SK-N-SH (cell line): ENCODE results near the gene TEAD1. TPM values are rescaled to one million over a fixed set of nuclear protein-coding genes. Genes with fewer than 3 reads are reported as not detected.

Experiments used
- CTCF ChIA-PET: fragments of 300-600, 350-600 bp; formaldehyde crosslinking; extraction: SDS; loops from one replicate; lab custom pipeline; 2021; lab: Yijun Ruan, JAX
- POLR2A ChIA-PET: fragments of 350-600 bp; sonication (Branson Sonifier 250); formaldehyde crosslinking; extraction: SDS; loops from one replicate; lab custom pipeline; 2020; ENCODE audit warnings: antibody characterized with exemption, inconsistent platforms; lab: Yijun Ruan, JAX
- DNase-seq: peaks from one replicate; pipeline ENCODE4 v3.0.0; 2012
- H2AFZ ChIP-seq: fragments of 200-600 bp; sonication (generic); 2 replicates; pipeline ENCODE4 v1.8.1; 2016; ENCODE audit warnings: antibody characterized with exemption, mild to moderate bottlenecking, low read depth
- H3F3A ChIP-seq: fragments of 200-600 bp; sonication (generic); replicated peaks from 2 replicates; pipeline ENCODE3; 2016; ENCODE audit warnings: antibody characterized with exemption, mild to moderate bottlenecking; ENCODE audit not compliant: insufficient read depth
- H3K27ac ChIP-seq, 2 experiments: fragments of 200-500 bp in 1 of 2; fragments of 200-600 bp in 1 of 2; sonication (Bioruptor generic) in 1 of 2; sonication (generic), shearing (Covaris generic) in 1 of 2; 2 replicates each; pipeline versions ENCODE4 v1.5.1 to v1.6.1; 2014 to 2016; ENCODE audit warnings: low read depth in 2 of 2, inconsistent platforms in 1 of 2, low read length in 1 of 2, mild to moderate bottlenecking in 1 of 2, mixed read lengths in 1 of 2
- H3K27me3 ChIP-seq: fragments of 200-600 bp; sonication (generic), shearing (Covaris generic); 2 replicates; pipeline ENCODE4 v1.6.1; 2016; ENCODE audit warnings: mixed run types; ENCODE audit not compliant: insufficient read depth
- H3K36me3 ChIP-seq, 2 experiments: fragments of 200-500 bp in 1 of 2; fragments of 200-600 bp in 1 of 2; sonication (Bioruptor generic) in 1 of 2; sonication (generic) in 1 of 2; replicated peaks in 1 of 2; 2 replicates each; pipeline versions ENCODE3 to v1.5.1; 2014 to 2016; ENCODE audit warnings: low read length in 1 of 2, mild to moderate bottlenecking in 1 of 2; ENCODE audit not compliant: insufficient read depth in 2 of 2, control insufficient read depth in 1 of 2
- H3K4me1 ChIP-seq, 2 experiments: fragments of 200-500 bp in 1 of 2; fragments of 200-600 bp in 1 of 2; sonication (Bioruptor generic) in 1 of 2; sonication (generic), shearing (Covaris generic) in 1 of 2; 2 replicates each; pipeline versions ENCODE4 v1.5.1 to v1.6.1; 2014 to 2016; ENCODE audit warnings: low read depth in 1 of 2, low read length in 1 of 2, mixed run types in 1 of 2; ENCODE audit not compliant: insufficient read depth in 2 of 2, control insufficient read depth in 1 of 2
- H3K4me2 ChIP-seq: fragments of 200-600 bp; sonication (generic), shearing (Covaris generic); 2 replicates; pipeline ENCODE4 v1.6.1; 2017; ENCODE audit warnings: mixed run types
- H3K4me3 ChIP-seq, 2 experiments: fragments of 200-500 bp in 1 of 2; fragments of 200-600 bp in 1 of 2; sonication (Bioruptor generic) in 1 of 2; sonication (generic), shearing (Covaris generic) in 1 of 2; 2 replicates each; pipeline versions ENCODE4 v1.5.1 to v1.8.1; 2014 to 2016; ENCODE audit warnings: low read depth in 2 of 2, inconsistent platforms in 1 of 2, low read length in 1 of 2, mild to moderate bottlenecking in 1 of 2, mixed read lengths in 1 of 2, moderate library complexity in 1 of 2
- H3K79me2 ChIP-seq: fragments of 200-600 bp; sonication (generic); 2 replicates; pipeline ENCODE4 v1.8.1; 2017; ENCODE audit warnings: mild to moderate bottlenecking; ENCODE audit not compliant: insufficient read depth
- H3K9ac ChIP-seq: fragments of 200-600 bp; sonication (generic); 2 replicates; pipeline ENCODE4 v1.6.1; 2017; ENCODE audit warnings: mixed run types
- H3K9me2 ChIP-seq: fragments of 200-600 bp; sonication (generic); 2 replicates; pipeline ENCODE4 v1.6.1; 2017; ENCODE audit warnings: mixed run types
- H3K9me3 ChIP-seq: fragments of 200-600 bp; sonication (generic); 2 replicates; pipeline ENCODE4 v1.6.1; 2017; ENCODE audit warnings: mixed run types, mild to moderate bottlenecking, moderate library complexity
- H4K20me1 ChIP-seq: fragments of 200-600 bp; sonication (generic); 2 replicates; pipeline ENCODE4 v1.6.1; 2017; ENCODE audit warnings: mild to moderate bottlenecking, mixed run types; ENCODE audit not compliant: insufficient read depth
- EP300 ChIP-seq, 2 experiments: IDR thresholded peaks; 2 replicates each; pipeline versions ENCODE4 v1.4.0 to v1.6.1; 2012; ENCODE audit warnings: borderline replicate concordance in 1 of 2, low read depth in 1 of 2, low read length in 1 of 2
- FOSL2 ChIP-seq: IDR thresholded peaks from 2 replicates; pipeline ENCODE4 v1.4.0; 2012; ENCODE audit warnings: low read depth, mild to moderate bottlenecking, moderate library complexity, borderline replicate concordance
- FOXJ3 ChIP-seq: sonication (generic); formaldehyde crosslinking; IDR thresholded peaks from 2 replicates; pipeline ENCODE4 v1.5.1; 2020; ENCODE audit warnings: mild to moderate bottlenecking, missing genetic modification reagents
- MXI1 ChIP-seq: IDR thresholded peaks from 2 replicates; pipeline ENCODE4 v1.6.1; 2012; ENCODE audit warnings: mild to moderate bottlenecking, low read depth, low read length, improper control_type of control experiment
- NFIC ChIP-seq: IDR thresholded peaks from 2 replicates; pipeline ENCODE4 v1.4.0; 2012; ENCODE audit warnings: borderline replicate concordance
- NRF1 ChIP-seq: IDR thresholded peaks from 2 replicates; pipeline ENCODE4 v1.6.1; 2012; ENCODE audit warnings: low read depth, mild to moderate bottlenecking, low read length
- RAD21 ChIP-seq: IDR thresholded peaks from 2 replicates; pipeline ENCODE4 v1.6.1; 2012; ENCODE audit warnings: mild to moderate bottlenecking, low read length
- RCOR1 ChIP-seq: fragments of 150-350 bp; IDR thresholded peaks from 2 replicates; pipeline ENCODE4 v1.6.1; 2017; ENCODE audit warnings: antibody characterized with exemption, low read length
- RFX5 ChIP-seq: IDR thresholded peaks from 2 replicates; pipeline ENCODE4 v1.6.1; 2012; ENCODE audit warnings: mild to moderate bottlenecking, improper control_type of control experiment, low read length
- RXRA ChIP-seq: IDR thresholded peaks from 2 replicates; pipeline ENCODE4 v1.4.0; 2012; ENCODE audit warnings: low read depth, mild to moderate bottlenecking, borderline replicate concordance
- SIN3A ChIP-seq: IDR thresholded peaks from 2 replicates; pipeline ENCODE4 v1.6.1; 2012; ENCODE audit warnings: low read depth, mild to moderate bottlenecking, low read length, moderate library complexity, borderline replicate concordance
- TEAD4 ChIP-seq: IDR thresholded peaks from 2 replicates; pipeline ENCODE4 v1.4.0; 2012; ENCODE audit warnings: mild to moderate bottlenecking, borderline replicate concordance; ENCODE audit not compliant: insufficient read depth
- YY1 ChIP-seq: IDR thresholded peaks from 2 replicates; pipeline ENCODE4 v1.4.0; 2012; ENCODE audit warnings: low read depth, mild to moderate bottlenecking
- WGBS: methylation state at CpG from one replicate; pipeline ENCODE4 v1.1.6; 2017; ENCODE audit warnings: low lambda C conversion rate; 5-methylcytosine and 5-hydroxymethylcytosine counted together
- polyA plus RNA-seq, 3 experiments: library from polyadenylated mRNA; depleted of rRNA; stranded (reverse); fragments of >200 nt; gene quantifications; 2 replicates each; pipeline ENCODE4 v1.2.3, GENCODE V29; 2012
- TF ChIP-seq, protein P1 (sequence below): IDR thresholded peaks from 2 replicates; pipeline ENCODE4; 2012
- TF ChIP-seq, protein P2 (sequence below): IDR thresholded peaks from 2 replicates; pipeline ENCODE4 v1.4.0; 2012; ENCODE audit warnings: low read depth
- TF ChIP-seq, protein P3 (sequence below): fragments of 200-600 bp; sonication (generic); IDR thresholded peaks from 2 replicates; pipeline ENCODE4 v1.6.1; 2017; ENCODE audit warnings: antibody characterized with exemption, mild to moderate bottlenecking, moderate library complexity
- TF ChIP-seq, protein P4 (sequence below): fragments of 150-350 bp; IDR thresholded peaks from 2 replicates; pipeline ENCODE4 v1.6.1; 2016; ENCODE audit warnings: mild to moderate bottlenecking, low read depth, low read length
- TF ChIP-seq, protein P5 (sequence below): IDR thresholded peaks from 2 replicates; pipeline ENCODE4 v1.4.0; 2012; ENCODE audit warnings: low read depth, borderline replicate concordance

TEAD1 gene
- polyA plus RNA-seq, 1 of the 3 experiments (the other 2 are of a cell fraction), result 31.2 TPM

DNA sequence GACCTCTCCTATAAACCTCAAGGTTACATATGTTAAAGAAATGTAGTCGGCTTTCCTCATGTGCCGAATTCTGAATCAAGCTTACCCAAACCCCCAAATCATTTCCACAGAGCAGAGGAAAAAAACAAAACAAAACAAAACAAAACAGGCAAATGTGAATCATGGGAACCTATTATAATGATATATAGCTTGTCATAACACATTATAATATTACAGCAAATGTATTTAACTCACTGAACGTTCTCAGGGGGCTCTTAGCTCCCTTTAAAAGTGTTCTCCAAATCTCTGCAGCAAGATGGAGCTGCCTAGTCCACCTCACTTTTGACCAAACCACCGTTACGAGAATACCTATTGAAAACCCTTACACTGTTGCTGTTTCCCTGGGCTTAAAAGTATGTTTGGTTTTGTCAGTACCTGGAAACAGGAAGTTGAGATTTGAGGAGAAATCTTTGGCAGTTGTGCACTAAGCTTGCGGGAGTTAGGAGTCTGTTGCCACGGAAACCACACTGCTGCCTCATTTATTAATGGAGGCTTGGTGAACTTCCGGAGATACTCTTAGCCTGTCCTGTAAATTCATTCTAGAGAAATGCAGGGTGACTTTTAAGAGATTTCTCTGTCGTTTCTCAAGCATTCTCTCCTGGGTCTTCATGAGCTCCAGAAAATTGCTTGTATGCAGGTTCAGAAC lies 167.9 kb downstream of the TEAD1 start:
- ChIA-PET CTCF (interaction anchor here (0.6 to 2.6 kb wide), 8 partner anchors 24 to 553 kb away, joined by 3 to 7 read pairs (median 4); no protein-coding TSS in a partner anchor), POLR2A (interaction anchor here (0.7 to 1.1 kb wide), 2 partner anchors 28 to 46 kb away, joined by 3 read pairs; no protein-coding TSS in a partner anchor)
- peak overlapping the region; percentile 21 to 23; a peak in 2 of 4 replicates for H3K4me3 ChIP-seq
- peak overlapping the region; percentile 71 for H3K4me2 ChIP-seq
- H3K9me2 ChIP-seq, result no peaks in the 10 kb centered on the region
- peak overlapping the region; percentile 97 to 98 for H3K27ac ChIP-seq
- H3K9me3 ChIP-seq, result no peaks in the 10 kb centered on the region
- H3F3A ChIP-seq, result peaks cover 43% of the 10 kb centered on the region
- H3K4me1 ChIP-seq, result peaks cover 59 to 68% of the 10 kb centered on the region in 2 experiments
- no peak overlapping the region for H2AFZ ChIP-seq
- 26% methylated on average over 9 of the region's 9 CpGs for WGBS
- peaks cover 0 to 5% of the 10 kb centered on the region in 2 experiments for H3K36me3 ChIP-seq
- DNase-seq, result peak; percentile 49
- TF ChIP-seq FOSL2 (0 out of 2 replicates have a peak, but pooled peaks have one; percentile 4), RCOR1 (0 out of 2 replicates have a peak, but pooled peaks have one; percentile 15), TEAD4 (no peak), YY1 (peak; percentile 73; the same call in 1 of the 2 replicates), RXRA (peak; percentile 16; the same call in 1 of the 2 replicates), FOXJ3 (CRISPR knock-in tag) (no peak), RAD21 (0 out of 2 replicates have a peak, but pooled peaks have one; percentile 4), RFX5 (0 out of 2 replicates have a peak, but pooled peaks have one; percentile 39), MXI1 (peak; percentile 34; the same call in 1 of the 2 replicates), SIN3A (no peak)
- TF ChIP-seq, protein P1, sequence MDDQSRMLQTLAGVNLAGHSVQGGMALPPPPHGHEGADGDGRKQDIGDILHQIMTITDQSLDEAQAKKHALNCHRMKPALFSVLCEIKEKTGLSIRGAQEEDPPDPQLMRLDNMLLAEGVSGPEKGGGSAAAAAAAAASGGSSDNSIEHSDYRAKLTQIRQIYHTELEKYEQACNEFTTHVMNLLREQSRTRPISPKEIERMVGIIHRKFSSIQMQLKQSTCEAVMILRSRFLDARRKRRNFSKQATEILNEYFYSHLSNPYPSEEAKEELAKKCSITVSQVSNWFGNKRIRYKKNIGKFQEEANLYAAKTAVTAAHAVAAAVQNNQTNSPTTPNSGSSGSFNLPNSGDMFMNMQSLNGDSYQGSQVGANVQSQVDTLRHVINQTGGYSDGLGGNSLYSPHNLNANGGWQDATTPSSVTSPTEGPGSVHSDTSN, result peak; percentile 52; the same call in 1 of the 2 replicates
- TF ChIP-seq, protein P2, sequence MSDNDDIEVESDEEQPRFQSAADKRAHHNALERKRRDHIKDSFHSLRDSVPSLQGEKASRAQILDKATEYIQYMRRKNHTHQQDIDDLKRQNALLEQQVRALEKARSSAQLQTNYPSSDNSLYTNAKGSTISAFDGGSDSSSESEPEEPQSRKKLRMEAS, result 0 out of 2 replicates have a peak, but pooled peaks have one; percentile 12
- H3K27me3 ChIP-seq, result no peaks in the 10 kb centered on the region
- H3K9ac ChIP-seq, result peak overlapping the region; percentile 71; the same call in 1 of the 2 replicates
- peaks cover 40% of the 10 kb centered on the region for H4K20me1 ChIP-seq
- peaks cover 100% of the 10 kb centered on the region for H3K79me2 ChIP-seq

DNA sequence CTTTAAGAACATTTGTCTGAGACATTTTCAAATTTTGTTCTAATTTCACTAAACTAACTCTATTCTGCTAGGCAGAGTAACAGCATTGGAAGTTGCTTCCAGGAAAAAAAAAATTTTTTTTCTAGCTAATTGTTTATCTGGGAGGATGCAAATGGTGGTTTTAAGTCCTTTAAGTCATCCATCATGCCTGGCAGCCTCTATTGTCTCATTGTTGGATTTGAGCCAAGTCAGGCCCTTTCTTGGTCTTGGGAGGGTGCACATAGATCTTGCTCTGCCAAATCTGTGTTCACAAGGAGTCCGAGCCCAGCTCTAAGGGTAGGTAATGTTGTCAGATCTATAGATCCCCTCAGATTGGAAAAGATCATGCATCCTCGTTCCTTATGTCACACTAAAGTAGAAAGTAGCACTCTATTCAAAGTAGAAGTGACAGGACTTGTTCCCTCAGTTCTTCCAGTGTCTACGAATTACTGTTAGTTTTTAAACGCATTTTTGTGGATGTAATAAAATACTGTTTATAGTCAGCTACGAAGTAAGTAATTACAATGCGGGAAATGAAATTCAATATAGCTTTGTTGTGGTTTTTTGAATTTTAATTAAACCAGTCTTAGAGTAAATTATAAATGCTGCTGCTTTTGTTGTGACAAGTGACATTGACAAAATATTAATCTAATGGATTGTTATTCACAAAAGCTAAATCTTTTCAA lies 168.9 kb downstream of the TEAD1 start:
- DNase-seq, result peak; percentile 32
- TF ChIP-seq NFIC (peak; percentile 93), NRF1 (no peak), RFX5 (no peak), EP300 (IDR thresholded peaks at IDR 0.05; ENCODE audit: borderline replicate concordance in 1 of 2, low read depth in 1 of 2, low read length in 1 of 2) (no peak), SIN3A (peak; percentile 60; the same call in 1 of the 2 replicates), RAD21 (no peak), FOSL2 (no peak)
- TF ChIP-seq, protein P3, sequence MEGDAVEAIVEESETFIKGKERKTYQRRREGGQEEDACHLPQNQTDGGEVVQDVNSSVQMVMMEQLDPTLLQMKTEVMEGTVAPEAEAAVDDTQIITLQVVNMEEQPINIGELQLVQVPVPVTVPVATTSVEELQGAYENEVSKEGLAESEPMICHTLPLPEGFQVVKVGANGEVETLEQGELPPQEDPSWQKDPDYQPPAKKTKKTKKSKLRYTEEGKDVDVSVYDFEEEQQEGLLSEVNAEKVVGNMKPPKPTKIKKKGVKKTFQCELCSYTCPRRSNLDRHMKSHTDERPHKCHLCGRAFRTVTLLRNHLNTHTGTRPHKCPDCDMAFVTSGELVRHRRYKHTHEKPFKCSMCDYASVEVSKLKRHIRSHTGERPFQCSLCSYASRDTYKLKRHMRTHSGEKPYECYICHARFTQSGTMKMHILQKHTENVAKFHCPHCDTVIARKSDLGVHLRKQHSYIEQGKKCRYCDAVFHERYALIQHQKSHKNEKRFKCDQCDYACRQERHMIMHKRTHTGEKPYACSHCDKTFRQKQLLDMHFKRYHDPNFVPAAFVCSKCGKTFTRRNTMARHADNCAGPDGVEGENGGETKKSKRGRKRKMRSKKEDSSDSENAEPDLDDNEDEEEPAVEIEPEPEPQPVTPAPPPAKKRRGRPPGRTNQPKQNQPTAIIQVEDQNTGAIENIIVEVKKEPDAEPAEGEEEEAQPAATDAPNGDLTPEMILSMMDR, result no peak
- TF ChIP-seq, protein P4, sequence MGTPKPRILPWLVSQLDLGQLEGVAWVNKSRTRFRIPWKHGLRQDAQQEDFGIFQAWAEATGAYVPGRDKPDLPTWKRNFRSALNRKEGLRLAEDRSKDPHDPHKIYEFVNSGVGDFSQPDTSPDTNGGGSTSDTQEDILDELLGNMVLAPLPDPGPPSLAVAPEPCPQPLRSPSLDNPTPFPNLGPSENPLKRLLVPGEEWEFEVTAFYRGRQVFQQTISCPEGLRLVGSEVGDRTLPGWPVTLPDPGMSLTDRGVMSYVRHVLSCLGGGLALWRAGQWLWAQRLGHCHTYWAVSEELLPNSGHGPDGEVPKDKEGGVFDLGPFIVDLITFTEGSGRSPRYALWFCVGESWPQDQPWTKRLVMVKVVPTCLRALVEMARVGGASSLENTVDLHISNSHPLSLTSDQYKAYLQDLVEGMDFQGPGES, result no peak
- TF ChIP-seq, protein P5, sequence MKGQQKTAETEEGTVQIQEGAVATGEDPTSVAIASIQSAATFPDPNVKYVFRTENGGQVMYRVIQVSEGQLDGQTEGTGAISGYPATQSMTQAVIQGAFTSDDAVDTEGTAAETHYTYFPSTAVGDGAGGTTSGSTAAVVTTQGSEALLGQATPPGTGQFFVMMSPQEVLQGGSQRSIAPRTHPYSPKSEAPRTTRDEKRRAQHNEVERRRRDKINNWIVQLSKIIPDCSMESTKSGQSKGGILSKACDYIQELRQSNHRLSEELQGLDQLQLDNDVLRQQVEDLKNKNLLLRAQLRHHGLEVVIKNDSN, result no peak

More for the DNA sequence above, 168.9 kb downstream of the TEAD1 start:
- Histone ChIP-seq H3K9me3 (no peaks in the 10 kb centered on the region), H3K4me2 (peak overlapping the region; percentile 71), H3K4me3 (peak overlapping the region in 1 of 2 experiments; percentile 23; a peak in 1 of 4 replicates), H3F3A (peaks cover 43% of the 10 kb centered on the region), H3K9ac (peak overlapping the region; percentile 71; the same call in 1 of the 2 replicates), H3K27ac (peak overlapping the region; percentile 97 to 98), H3K9me2 (no peaks in the 10 kb centered on the region), H3K27me3 (no peaks in the 10 kb centered on the region), H3K4me1 (peaks cover 61 to 76% of the 10 kb centered on the region in 2 experiments), H3K36me3 (peaks cover 0 to 5% of the 10 kb centered on the region in 2 experiments), H2AFZ (no peak overlapping the region), H3K79me2 (peaks cover 100% of the 10 kb centered on the region), H4K20me1 (peaks cover 42% of the 10 kb centered on the region)
- 46% methylated on average over 6 of the region's 6 CpGs for WGBS
- ChIA-PET POLR2A (no interaction called here), CTCF (interaction anchor here (0.7 to 2.6 kb wide), 4 partner anchors 9 to 46 kb away, joined by 3 to 5 read pairs (median 4); no protein-coding TSS in a partner anchor)
